ENCODE measurements around the gene CORO2B.

DNA sequence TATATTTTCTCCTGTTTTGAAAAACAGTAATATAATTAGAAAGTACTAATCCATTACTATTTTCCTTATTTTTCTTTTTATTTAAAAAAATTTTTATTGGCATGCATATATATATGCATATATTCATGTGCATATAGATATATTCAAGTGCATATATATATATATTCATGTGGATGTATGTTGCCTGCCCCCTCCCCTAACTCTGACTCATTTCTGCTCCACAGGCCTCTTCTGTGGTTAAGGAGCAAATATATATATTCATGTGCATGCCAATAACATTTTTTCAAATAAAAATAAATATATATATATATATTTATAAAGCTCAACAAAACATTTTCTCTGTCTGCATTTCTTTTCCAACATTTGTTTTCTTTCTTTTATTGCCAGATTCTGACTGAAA is 13.6 kb upstream of the CORO2B start:
- no peak for TF ChIP-seq ZFP30 (CRISPR knock-in tag; IDR thresholded peaks at IDR 0.05)
- no peak for TF ChIP-seq ZC3H10 (CRISPR knock-in tag; IDR thresholded peaks at IDR 0.05)
- no peak for TF ChIP-seq ZNF8 (CRISPR knock-in tag; IDR thresholded peaks at IDR 0.05)
- TF ChIP-seq TCF4 (CRISPR knock-in tag; IDR thresholded peaks at IDR 0.05; ENCODE audit: borderline replicate concordance) = no peak
- TF ChIP-seq, protein P1, sequence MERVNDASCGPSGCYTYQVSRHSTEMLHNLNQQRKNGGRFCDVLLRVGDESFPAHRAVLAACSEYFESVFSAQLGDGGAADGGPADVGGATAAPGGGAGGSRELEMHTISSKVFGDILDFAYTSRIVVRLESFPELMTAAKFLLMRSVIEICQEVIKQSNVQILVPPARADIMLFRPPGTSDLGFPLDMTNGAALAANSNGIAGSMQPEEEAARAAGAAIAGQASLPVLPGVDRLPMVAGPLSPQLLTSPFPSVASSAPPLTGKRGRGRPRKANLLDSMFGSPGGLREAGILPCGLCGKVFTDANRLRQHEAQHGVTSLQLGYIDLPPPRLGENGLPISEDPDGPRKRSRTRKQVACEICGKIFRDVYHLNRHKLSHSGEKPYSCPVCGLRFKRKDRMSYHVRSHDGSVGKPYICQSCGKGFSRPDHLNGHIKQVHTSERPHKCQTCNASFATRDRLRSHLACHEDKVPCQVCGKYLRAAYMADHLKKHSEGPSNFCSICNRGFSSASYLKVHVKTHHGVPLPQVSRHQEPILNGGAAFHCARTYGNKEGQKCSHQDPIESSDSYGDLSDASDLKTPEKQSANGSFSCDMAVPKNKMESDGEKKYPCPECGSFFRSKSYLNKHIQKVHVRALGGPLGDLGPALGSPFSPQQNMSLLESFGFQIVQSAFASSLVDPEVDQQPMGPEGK (CRISPR knock-in tag; IDR thresholded peaks at IDR 0.05; ENCODE audit: borderline replicate concordance) = no peak
- TF ChIP-seq TOX (CRISPR knock-in tag; IDR thresholded peaks at IDR 0.05; ENCODE audit: borderline replicate concordance) = no peak

Measured in SK-N-SH treated with all-trans-retinoic acid at 6 μM for 48 hours (cell line).